T-cell (primary cell): ENCODE results near the gene NPEPL1. TPM values are rescaled to one million over a fixed set of nuclear protein-coding genes. Genes with fewer than 3 reads are reported as not detected.

Source experiments
- ATAC-seq, 4 experiments: fragments of 200-7000 bp in 3 of 4; fragments of 150-1000 bp in 1 of 4; cut with Tn5 transposase; replicated peaks in 1 of 4; 1 replicate in 3 of 4; 2 replicates in 1 of 4; pipeline ENCODE4 v1.10.0; 2021; ENCODE audit warnings: moderate library complexity in 3 of 4, mild to moderate bottlenecking in 2 of 4, moderate number of reproducible peaks in 1 of 4
- CTCF ChIA-PET, 2 donors: fragments of 300-600 bp; sonication (Branson Sonifier 250); formaldehyde crosslinking; loops; one replicate each; lab custom pipeline; 2022; ENCODE audit warnings: antibody characterized with exemption in 2 of 2; lab: Charles Lee
- POLR2A ChIA-PET, 2 donors: fragments of 300-600 bp; sonication (Branson Sonifier 250); formaldehyde crosslinking; loops; one replicate each; lab custom pipeline; 2022; ENCODE audit warnings: antibody characterized with exemption in 2 of 2; lab: Charles Lee
- DNase-seq, 35 experiments: peaks; one replicate each; pipeline versions ENCODE4 v3.0.0 to v3.0.0-alpha.2; 2013 to 2023
- H3K27ac ChIP-seq: one replicate; pipeline ENCODE4 v1.5.1; 2013; ENCODE audit warnings: low read length
- H3K27me3 ChIP-seq, 2 experiments: replicated peaks in 1 of 2; 1 replicate in 1 of 2; 2 replicates in 1 of 2; pipeline versions ENCODE4 v1.6.1 to v1.7.0; 2013; ENCODE audit warnings: low read length in 1 of 2, mixed read lengths in 1 of 2; ENCODE audit not compliant: control insufficient read depth in 2 of 2, insufficient read depth in 2 of 2; ENCODE audit errors: extremely low read depth in 1 of 2
- H3K36me3 ChIP-seq, 2 donors: 1 replicate in 1 of 2; 2 replicates in 1 of 2; pipeline versions ENCODE4 v1.6.1 to v1.7.0; 2013; ENCODE audit warnings: low read length in 1 of 2; ENCODE audit not compliant: control insufficient read depth in 2 of 2, insufficient read depth in 1 of 2; ENCODE audit errors: extremely low read depth in 1 of 2
- H3K4me1 ChIP-seq, 2 experiments: 1 replicate in 1 of 2; 2 replicates in 1 of 2; pipeline versions ENCODE4 v1.6.1 to v1.7.0; 2013; ENCODE audit warnings: low read length in 2 of 2, mixed read lengths in 1 of 2; ENCODE audit not compliant: insufficient read depth in 2 of 2, control insufficient read depth in 1 of 2; ENCODE audit errors: extremely low read depth in 1 of 2
- H3K4me3 ChIP-seq, 2 donors: 1 replicate in 1 of 2; 2 replicates in 1 of 2; pipeline versions ENCODE4 v1.5.1 to v1.7.0; 2013; ENCODE audit warnings: mild to moderate bottlenecking in 2 of 2, low read length in 1 of 2, moderate library complexity in 1 of 2; ENCODE audit not compliant: control insufficient read depth in 1 of 2; ENCODE audit errors: extremely low read depth in 1 of 2
- H3K9me3 ChIP-seq: 2 replicates; pipeline ENCODE4 v1.7.0; 2013
- H3K27ac Mint-ChIP-seq, 2 donors: one replicate each; pipeline ENCODE4 v1.8.0; 2020 to 2021; ENCODE audit warnings: mild to moderate bottlenecking in 2 of 2, mixed read lengths in 2 of 2
- H3K27me3 Mint-ChIP-seq, 2 donors: one replicate each; pipeline ENCODE4 v1.8.0; 2021 to 2022; ENCODE audit warnings: mixed read lengths in 2 of 2
- H3K36me3 Mint-ChIP-seq: one replicate; pipeline ENCODE4 v1.8.0; 2021; ENCODE audit warnings: mixed read lengths
- H3K4me1 Mint-ChIP-seq, 3 donors: one replicate each; pipeline ENCODE4 v1.8.0; 2020 to 2022; ENCODE audit warnings: mixed read lengths in 3 of 3, mild to moderate bottlenecking in 1 of 3
- H3K4me3 Mint-ChIP-seq, 3 donors: one replicate each; pipeline ENCODE4 v1.8.0; 2020 to 2022; ENCODE audit warnings: mild to moderate bottlenecking in 3 of 3, mixed read lengths in 3 of 3, moderate library complexity in 3 of 3
- H3K9me3 Mint-ChIP-seq, 3 donors: one replicate each; pipeline ENCODE4 v1.8.0; 2020 to 2022; ENCODE audit warnings: mixed read lengths in 3 of 3
- WGBS: methylation state at CpG from one replicate; pipeline ENCODE4 v1.1.5; 2013; ENCODE audit warnings: missing lambda C conversion rate; ENCODE audit not compliant: insufficient coverage; 5-methylcytosine and 5-hydroxymethylcytosine counted together
- total RNA-seq, 35 experiments: library from RNA in 6 of 35; stranded (reverse) in 6 of 35; fragments of 120-200 nt in 1 of 35; gene quantifications; one replicate each; pipeline versions ENCODE4 v1.2.1 to v1.2.4 and lab custom pipeline; 2013 to 2026

Gene NPEPL1
- total RNA-seq, 5 donors from 2014 or later (not counting 1 experiment from before 2014, with no cell fraction given): 49.6 to 79.0 (median 69.3) TPM

DNA sequence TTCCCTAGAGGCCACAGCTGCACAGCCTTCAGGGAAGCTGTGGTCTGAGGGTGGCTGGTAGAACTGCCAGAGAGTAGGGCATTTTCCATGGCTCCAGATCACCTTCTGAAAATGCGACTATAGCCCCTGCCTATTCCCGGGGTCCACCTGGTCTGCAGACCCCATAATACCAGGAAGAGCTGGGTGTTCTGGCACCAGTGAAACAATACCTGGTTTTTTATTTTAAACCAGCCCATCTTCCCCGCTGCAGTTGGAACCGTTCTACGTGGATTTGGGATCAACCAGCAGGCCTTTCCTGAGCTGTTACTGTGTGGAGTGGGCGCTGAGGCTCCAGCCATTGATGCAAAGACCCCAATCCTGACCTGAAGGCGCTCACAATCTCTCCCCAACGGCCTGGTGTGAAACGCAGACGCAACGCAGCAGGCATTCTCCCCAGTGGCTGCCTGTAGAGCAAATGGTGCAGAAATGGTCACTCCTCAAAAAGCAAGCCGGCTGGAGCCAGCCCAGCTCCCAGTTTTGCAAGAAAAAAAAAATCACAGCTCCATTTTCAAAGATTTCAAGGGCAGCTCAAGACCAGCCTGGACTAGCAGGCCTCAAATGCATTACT, 11.3 kb downstream of the NPEPL1 start:
- Mint-ChIP-seq H3K9me3 (no peaks in the 10 kb centered on the region), H3K27ac (no peak overlapping the region), H3K36me3 (peaks cover 37% of the 10 kb centered on the region), H3K4me3 (no peak overlapping the region), H3K4me1 (no peaks in the 10 kb centered on the region), H3K27me3 (no peaks in the 10 kb centered on the region)
- POLR2A ChIA-PET: interaction anchor here in 1 of 2 donors (0.6 kb wide), 1 partner anchor 58 kb away, joined by 4 read pairs; no protein-coding TSS in a partner anchor
- Histone ChIP-seq H3K4me1 (peaks cover 0 to 2% of the 10 kb centered on the region in 2 experiments), H3K4me3 (no peak overlapping the region), H3K36me3 (peaks cover 23 to 39% of the 10 kb centered on the region in 2 donors), H3K27me3 (no peaks in the 10 kb centered on the region), H3K27ac (no peak overlapping the region), H3K9me3 (no peaks in the 10 kb centered on the region)
- DNase-seq (no peak), ATAC-seq (no peak)
- CTCF ChIA-PET: interaction anchor here (0.6 to 1.2 kb wide), 2 partner anchors 53 to 1090 kb away, joined by 3 to 4 read pairs; partner anchors contain the start of gene STX16 (in 1 of the 2)
- 96% methylated on average over 8 of the region's 12 CpGs for WGBS

DNA sequence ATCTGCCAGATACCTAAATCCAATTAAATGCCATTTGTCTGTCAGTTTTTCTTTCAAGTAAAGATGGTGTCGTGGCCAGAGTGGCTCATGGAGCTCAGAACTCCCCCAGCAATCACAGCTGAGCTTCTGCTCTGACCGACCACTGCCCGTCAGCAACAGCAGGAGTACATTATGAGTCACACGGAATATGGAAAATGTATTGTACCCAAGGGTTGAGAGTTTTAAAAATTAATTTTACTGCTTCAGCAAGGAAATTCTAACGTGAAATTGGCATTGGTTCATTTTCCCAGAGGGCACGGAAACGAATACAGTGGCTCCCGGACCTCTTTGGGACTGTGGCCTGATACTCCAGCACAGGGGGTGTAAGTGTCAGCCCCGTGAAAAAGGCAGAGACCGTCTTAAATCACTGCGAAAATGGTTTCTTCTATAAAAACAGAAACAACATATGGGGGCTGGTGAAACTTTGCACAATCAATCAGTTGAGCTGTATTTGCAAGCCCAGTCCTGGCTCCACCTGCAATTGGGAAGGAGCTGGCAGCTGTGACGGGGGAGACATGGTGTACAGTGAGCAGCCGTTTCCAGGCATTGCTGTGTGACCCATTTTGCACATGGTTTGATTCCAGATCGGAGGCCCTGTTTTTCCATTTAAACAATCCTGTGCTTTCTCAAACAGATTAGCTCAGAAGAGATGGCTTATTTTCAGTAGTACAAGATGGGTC, 12.8 kb downstream of the NPEPL1 start:
- Histone ChIP-seq H3K27me3 (no peaks in the 10 kb centered on the region), H3K4me1 (peaks cover 0 to under 1% of the 10 kb centered on the region in 2 experiments), H3K36me3 (peaks cover 23 to 26% of the 10 kb centered on the region in 2 donors), H3K4me3 (no peak overlapping the region), H3K27ac (no peak overlapping the region), H3K9me3 (no peaks in the 10 kb centered on the region)
- Mint-ChIP-seq H3K4me3 (no peak overlapping the region), H3K36me3 (peaks cover 32% of the 10 kb centered on the region), H3K27me3 (no peaks in the 10 kb centered on the region), H3K9me3 (no peaks in the 10 kb centered on the region), H3K27ac (no peak overlapping the region), H3K4me1 (no peaks in the 10 kb centered on the region)
- ChIA-PET POLR2A (interaction anchor here in 1 of 2 donors (0.6 kb wide), 1 partner anchor 1952 kb away, joined by 7 read pairs; no protein-coding TSS in a partner anchor), CTCF (interaction anchor here in 1 of 2 donors (1.2 kb wide), 1 partner anchor 54 kb away, joined by 4 read pairs; the partner anchor contains the start of gene STX16)
- DNase-seq (peak in 1 of 35 experiments; percentile 2), ATAC-seq (no peak)
- WGBS: 98% methylated on average over 7 of the region's 14 CpGs

- H3K4me3 Mint-ChIP-seq: no peak overlapping the region
- POLR2A ChIA-PET: interaction anchor here in 1 of 2 donors (0.6 kb wide), 1 partner anchor 1953 kb away, joined by 7 read pairs; no protein-coding TSS in a partner anchor
Measured at GRCh38 chr20:58706150-58706892, 13.7 kb downstream of the NPEPL1 start.

GRCh38 chr20:58706975-58707681, 14.5 kb downstream of the NPEPL1 start:
- peaks cover 29% of the 10 kb centered on the region for H3K36me3 Mint-ChIP-seq
- no peaks in the 10 kb centered on the region for H3K4me1 Mint-ChIP-seq
- H3K27me3 ChIP-seq: no peaks in the 10 kb centered on the region
- DNase-seq (peak in 2 of 35 experiments; percentile 3 to 4), ATAC-seq (no peak)
- no peak overlapping the region for H3K4me3 ChIP-seq
- H3K9me3 ChIP-seq: no peaks in the 10 kb centered on the region
- no peak overlapping the region for H3K27ac Mint-ChIP-seq
- no peak overlapping the region for H3K27ac ChIP-seq
- 98% methylated on average over 17 of the region's 23 CpGs for WGBS
- ChIA-PET CTCF (no interaction called here), POLR2A (interaction anchor here in 1 of 2 donors (0.7 kb wide), 1 partner anchor 44 kb away, joined by 4 read pairs; no protein-coding TSS in a partner anchor)
- no peaks in the 10 kb centered on the region for H3K4me1 ChIP-seq
- no peaks in the 10 kb centered on the region for H3K27me3 Mint-ChIP-seq
- H3K9me3 Mint-ChIP-seq: no peaks in the 10 kb centered on the region
- H3K4me3 Mint-ChIP-seq: no peak overlapping the region
- peaks cover 18 to 26% of the 10 kb centered on the region in 2 donors for H3K36me3 ChIP-seq

More at GRCh38 chr20:58706150-58706892, 13.7 kb downstream of the NPEPL1 start:
- Histone ChIP-seq H3K36me3 (peaks cover 23 to 26% of the 10 kb centered on the region in 2 donors), H3K27ac (no peak overlapping the region), H3K9me3 (no peaks in the 10 kb centered on the region), H3K4me1 (no peaks in the 10 kb centered on the region), H3K27me3 (no peaks in the 10 kb centered on the region), H3K4me3 (no peak overlapping the region)
- ATAC-seq: no peak
- CTCF ChIA-PET: interaction anchor here in 1 of 2 donors (0.7 kb wide), 1 partner anchor 1314 kb away, joined by 3 read pairs; no protein-coding TSS in a partner anchor
- DNase-seq: peak in 1 of 35 experiments; percentile 2
- Mint-ChIP-seq H3K27me3 (no peaks in the 10 kb centered on the region), H3K9me3 (no peaks in the 10 kb centered on the region), H3K4me1 (no peaks in the 10 kb centered on the region), H3K36me3 (peaks cover 31% of the 10 kb centered on the region), H3K27ac (no peak overlapping the region)
- 93% methylated on average over 16 of the region's 20 CpGs for WGBS

- ATAC-seq: no peak
- Histone ChIP-seq H3K36me3 (peaks cover 18 to 23% of the 10 kb centered on the region in 2 donors), H3K4me1 (no peaks in the 10 kb centered on the region), H3K27ac (no peak overlapping the region), H3K9me3 (no peaks in the 10 kb centered on the region), H3K4me3 (no peak overlapping the region), H3K27me3 (no peaks in the 10 kb centered on the region)
- Mint-ChIP-seq H3K27ac (no peak overlapping the region), H3K36me3 (peaks cover 24% of the 10 kb centered on the region), H3K4me3 (no peak overlapping the region), H3K4me1 (no peaks in the 10 kb centered on the region), H3K27me3 (no peaks in the 10 kb centered on the region), H3K9me3 (no peaks in the 10 kb centered on the region)
- DNase-seq: peak in 1 of 35 experiments; percentile 3
- CTCF ChIA-PET: no interaction called here
- POLR2A ChIA-PET: interaction anchor here in 1 of 2 donors (0.7 kb wide), 1 partner anchor 45 kb away, joined by 4 read pairs; no protein-coding TSS in a partner anchor
- 99% methylated on average over 8 of the region's 10 CpGs for WGBS
Measured at GRCh38 chr20:58707770-58708169, 15.2 kb downstream of the NPEPL1 start.
